Bone marrow (tissue), 2 donors: ENCODE data around the gene TRAPPC5.

Experiments
- DNase-seq, 2 donors: peaks; one replicate each; lab custom pipeline; 2025; lab: John Stamatoyannopoulos, UW

The TRAPPC5 gene

DNA sequence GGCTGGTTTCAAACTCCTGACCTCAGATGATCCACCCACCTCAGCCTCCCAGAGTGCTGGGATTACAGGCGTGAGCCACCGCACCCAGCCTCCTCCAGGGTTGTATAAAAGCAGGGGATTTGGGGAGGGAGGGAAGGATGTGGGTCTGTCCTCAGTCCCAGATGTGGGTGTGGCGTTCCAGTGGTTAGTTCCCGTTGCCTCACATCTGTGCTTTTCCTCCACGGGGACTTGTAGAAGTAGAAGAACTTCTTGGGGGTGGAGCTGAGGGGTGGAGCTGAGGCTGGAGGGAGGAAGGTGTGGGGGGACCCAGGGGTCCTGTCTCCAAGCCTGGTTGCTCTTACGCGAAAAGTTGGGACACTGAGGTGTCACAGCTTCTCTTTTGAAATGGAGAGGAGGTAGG is 4.3 kb upstream of the TRAPPC5 start:
- no peak for DNase-seq

DNA sequence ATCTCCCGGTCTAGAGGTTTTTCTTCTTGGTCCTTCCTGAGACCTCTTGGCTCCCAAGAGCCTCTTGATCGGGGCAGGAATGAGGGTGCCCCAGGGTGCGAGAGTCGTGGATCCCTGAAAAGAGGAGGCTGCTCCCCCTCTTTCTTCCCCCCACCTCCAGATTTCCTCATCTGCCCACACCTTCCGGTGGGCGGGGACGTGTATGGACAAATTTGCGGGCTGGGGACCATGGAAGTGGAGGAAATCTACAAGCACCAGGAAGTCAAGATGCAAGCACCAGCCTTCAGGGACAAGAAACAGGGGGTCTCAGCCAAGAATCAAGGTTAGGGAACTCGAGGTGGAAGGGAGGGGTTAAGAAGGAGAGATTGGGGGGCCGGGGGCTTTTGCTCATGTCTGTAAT is 3.8 kb upstream of the TRAPPC5 start, which contains the start of gene MCEMP1:
TSS of gene MCEMP1 (plus strand) at position 237 of the 400 bp plus-strand sequence. CDS start at position 268, 31 bp downstream.
- peak in 1 of 2 donors; percentile 25 for DNase-seq

DNA sequence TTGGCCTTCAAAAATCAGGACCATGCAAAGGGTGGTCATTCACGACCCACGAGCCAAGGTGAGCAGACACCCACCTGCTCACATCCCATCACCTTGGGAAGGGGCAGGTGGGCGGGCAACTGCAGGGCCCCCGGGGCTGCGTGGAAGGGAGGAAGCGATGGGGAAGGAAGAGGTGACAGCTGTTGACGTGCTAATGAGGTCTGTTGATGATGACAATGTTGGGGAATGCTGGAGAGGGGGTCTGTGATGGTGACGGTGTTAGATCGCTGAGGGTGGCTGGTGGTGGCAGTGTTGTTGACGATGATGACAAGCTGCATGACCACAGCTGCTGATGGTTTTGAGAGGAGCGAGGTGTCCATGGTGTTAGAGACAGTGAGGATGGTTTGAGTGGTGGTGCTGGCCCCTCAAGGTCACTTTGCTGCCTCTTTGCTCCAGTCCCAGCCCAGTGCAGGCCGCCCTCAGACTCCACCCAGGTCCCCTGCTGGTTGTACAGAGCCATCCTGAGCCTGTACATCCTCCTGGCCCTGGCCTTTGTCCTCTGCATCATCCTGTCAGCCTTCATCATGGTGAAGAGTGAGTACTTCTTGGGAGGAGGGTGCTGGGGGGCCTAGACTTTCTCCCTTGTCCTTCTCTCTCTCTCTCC is 2.8 kb upstream of the TRAPPC5 start:
- DNase-seq: no peak

DNA sequence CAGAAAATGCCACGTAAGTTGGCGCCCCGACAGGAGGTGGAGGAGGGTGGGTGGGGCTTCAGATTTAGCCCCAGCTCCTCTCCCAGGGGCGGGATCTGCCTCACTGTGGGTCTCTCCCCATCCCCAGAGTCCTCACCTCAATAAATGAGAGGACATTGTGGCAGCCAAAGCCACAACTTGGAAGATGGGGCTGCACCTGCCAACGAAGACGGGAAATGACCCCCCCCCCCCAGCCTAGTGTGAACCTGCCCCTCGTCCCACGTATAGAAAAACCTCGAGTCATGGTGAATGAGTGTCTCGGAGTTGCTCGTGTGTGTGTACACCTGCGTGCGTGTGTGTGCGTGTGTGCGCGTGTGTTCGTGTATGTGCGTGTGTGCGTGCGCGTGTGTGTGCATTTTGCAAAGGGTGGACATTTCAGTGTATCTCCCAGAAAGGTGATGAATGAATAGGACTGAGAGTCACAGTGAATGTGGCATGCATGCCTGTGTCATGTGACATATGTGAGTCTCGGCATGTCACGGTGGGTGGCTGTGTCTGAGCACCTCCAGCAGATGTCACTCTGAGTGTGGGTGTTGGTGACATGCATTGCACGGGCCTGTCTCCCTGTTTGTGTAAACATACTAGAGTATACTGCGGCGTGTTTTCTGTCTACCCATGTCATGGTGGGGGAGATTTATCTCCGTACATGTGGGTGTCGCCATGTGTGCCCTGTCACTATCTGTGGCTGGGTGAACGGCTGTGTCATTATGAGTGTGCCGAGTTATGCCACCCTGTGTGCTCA is 1.5 kb upstream of the TRAPPC5 start:
- DNase-seq: peak in 1 of 2 donors; percentile 22

DNA sequence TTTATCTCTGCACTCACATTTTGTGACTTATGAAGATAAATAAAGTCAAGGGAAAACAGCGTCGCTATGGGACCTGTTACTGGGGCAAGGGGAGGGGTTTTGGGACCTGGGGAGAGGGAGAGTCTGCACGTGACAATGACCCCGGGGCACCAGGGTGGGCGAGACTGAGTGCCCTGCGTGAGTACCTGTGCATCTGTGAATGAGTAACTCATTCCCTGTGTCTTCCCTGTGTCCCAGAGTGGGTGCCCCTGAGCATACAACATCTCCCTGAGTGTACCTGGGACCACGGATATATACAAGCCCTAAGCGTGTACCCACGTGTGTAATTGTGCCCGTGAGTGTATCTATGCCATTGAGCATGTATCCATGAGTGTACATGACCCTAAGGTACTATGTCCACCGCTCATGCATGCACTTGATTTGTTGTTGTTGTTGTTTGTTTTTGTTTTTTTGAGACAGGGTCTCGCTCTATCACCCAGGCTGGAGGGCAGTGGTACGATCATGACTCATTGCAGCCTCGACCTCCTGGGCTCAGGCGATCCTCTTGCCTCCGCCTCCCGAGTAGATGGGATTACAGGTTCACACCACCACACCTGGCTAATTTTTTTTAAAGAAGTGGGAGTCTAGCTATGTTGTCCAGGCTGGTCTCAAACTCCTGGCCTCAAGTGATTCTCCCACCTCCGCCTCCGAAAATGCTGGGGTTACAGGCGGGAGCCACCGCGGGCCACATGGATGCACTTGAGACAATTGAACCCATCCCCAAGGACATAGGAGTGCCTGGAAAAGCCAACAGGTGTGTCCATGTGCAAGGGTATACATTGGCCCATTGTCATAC is 645 bp upstream of the TRAPPC5 start:
- no peak for DNase-seq

DNA sequence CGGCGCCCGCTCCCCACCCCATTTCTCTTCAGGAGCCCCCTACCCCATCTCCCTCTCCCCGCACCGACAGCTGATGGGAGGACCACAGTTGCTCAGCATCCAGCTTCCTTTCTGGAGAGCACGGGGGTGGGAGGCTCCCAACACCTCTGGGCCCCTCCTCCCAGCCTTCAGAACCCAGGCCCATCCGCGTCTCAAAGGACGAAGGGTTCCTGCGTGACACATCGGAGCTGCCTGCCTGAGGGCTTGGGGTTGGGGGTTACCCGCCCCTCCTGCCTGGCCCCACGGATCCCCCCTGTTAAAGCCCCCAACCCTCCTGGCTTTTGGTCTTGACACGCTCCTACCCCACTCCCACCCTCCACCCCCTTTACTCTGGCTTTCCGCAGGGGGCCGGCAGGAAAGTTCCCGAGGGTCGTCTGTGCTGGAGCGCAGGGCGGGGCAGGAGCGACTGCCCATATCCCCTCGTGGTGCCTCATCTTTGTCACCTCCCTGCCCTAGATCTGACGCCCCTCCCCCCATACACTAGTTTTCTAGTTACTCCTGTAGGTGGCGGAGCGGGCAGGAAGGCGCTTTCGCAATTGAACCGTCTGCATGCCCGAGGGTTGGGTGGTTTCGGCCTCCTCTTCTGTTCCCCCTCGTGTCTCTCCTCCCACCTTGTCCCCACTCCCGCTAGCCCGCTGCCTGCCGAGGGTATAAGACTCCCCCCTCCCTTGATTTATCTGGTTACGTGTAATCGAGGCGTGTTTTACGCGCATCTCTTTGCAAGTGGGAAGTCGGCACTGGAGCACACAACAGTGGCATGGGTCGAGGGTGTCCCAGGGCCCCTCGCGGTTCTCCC is 924 bp downstream of the TRAPPC5 start:
- peak; percentile 80 to 83 for DNase-seq

DNA sequence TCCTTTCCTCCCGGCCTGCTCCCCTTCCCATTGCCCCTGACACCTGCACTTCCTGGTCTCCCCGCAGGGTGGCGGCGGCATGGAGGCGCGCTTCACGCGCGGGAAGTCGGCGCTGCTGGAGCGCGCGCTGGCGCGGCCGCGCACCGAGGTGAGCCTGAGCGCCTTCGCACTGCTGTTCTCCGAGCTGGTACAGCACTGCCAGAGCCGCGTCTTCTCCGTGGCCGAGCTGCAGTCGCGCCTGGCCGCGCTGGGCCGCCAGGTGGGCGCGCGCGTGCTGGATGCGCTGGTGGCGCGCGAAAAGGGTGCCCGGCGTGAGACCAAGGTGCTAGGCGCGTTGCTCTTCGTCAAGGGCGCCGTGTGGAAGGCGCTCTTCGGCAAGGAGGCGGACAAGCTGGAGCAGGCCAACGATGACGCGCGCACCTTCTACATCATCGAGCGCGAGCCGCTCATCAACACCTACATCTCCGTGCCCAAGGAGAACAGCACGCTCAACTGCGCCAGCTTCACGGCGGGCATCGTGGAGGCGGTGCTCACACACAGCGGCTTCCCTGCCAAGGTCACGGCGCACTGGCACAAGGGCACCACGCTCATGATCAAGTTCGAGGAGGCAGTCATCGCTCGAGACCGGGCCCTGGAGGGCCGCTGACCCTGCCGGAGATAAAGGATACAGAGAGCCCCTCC is 1.7 kb downstream of the TRAPPC5 start:
- no peak for DNase-seq

DNA sequence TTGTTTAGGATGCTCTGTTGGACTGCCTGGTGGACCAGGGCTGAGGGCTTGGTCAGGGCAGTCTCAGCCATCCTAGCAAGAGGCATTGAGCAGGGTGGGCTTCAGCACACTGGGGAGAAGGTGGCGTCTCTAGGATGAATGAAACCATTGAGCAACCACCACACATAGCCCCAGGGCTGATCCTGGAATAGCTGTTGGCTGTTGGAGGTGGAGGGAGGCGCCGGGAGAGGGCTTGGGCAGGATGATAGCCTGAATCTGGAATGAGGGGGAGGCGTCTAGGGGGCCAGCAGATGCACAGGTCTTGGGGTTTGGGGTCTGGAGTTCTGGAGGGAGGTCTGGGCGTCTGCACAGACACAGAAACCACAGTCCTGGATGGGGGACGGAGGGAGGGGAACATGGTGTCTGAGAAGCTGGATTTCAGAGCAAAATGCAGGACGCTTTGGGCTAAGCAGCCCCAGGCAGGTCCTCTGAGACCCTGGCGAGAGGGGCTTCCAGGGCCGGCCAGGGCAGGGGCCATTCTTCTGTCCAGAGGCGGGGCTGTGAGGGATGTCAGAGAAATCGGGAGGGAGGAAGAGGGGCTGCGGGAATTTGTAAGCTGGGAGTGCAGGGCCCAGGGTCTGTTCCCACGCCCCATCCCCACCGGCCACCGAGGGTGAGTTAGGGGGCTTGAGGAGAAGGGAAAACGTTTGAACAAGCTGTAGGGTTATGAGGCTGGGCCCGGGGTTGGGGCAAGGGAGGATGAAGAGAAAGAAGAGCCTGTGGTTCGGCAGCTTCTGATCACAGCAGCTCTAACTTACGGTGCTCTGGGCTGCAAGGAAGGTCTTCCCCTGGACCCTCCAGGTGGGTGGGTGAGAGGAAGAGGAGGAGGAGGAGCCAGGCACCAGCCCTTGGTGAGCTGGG is 5.2 kb downstream of the TRAPPC5 start:
- no peak for DNase-seq

DNA sequence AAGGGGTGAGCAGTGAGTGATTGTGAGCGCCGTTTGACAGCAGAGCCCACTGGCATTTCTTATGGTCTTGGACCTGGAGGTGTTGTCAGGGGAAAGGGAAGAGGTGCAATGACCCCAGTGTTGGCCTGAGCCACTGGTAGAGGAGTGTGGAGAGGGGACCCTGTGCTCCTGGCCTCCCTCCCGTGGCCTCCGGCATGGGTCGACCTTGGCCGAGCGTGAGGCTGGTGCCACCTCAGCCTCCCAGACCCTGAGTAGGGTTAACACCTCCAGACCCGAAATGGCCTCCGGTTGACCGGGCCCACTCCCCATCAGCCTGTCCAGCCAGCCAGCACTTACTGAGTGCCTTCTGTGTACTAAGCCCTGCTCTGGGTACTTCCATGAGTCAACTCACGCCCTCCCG is 6.5 kb downstream of the TRAPPC5 start:
- no peak for DNase-seq

DNA sequence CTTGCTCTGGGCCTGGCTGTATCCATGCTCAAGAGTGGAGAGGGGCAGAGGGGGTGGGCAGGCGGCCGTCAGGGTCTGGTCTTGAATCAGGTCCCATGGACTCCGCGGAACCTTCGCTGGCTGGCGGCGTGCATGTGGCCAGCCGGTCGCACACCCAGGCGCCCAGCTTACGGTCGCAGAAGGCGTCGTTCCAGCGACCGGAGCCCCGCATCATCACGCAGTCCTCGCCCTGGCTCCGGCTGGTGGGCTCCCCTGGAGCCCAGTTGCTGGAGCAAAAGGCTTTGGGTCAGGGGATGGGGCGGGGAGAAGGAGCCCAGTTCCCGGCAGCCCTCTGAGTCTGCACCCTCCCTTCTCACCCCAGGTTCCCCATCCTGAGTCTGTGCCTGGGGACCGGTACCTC is 8.5 kb downstream of the TRAPPC5 start:
- DNase-seq: no peak

DNA sequence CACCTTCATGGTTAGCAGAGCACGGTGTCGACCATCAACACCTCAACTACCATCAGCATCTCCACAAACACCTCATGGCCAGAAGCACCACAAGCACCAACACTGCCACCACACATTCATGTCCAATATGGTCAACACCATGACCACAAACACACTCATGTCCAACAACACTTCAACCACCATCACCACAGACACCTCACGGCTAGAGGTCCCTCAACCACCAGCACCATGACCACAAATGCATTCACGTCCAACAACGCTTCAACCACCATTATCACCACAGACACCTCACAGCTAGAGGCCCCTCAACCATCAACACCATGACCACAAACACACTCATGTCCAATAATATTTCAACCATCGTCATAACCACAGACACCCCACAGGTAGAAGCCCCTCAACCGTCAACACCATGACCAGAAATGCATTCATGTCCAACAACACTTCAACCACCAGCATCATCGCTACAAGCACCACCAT is 10.2 kb downstream of the TRAPPC5 start:
- no peak for DNase-seq

DNA sequence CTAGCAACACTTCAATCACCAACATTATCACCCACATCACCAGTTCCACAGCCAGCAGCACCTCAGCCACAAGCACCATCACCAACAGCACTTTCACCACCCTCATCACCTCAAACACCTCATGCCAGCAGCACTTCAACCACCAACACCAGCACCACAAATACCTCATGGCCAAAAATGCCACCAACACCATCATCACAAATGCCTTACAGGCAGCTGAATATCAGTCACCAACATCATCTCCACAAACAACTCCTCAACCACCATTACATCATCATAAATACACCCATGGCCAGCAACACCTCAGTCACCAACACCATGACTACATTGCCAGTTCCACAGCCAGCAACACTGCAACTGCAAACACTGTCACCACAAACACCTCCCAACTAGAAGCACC is 10.9 kb downstream of the TRAPPC5 start:
- no peak for DNase-seq

DNA sequence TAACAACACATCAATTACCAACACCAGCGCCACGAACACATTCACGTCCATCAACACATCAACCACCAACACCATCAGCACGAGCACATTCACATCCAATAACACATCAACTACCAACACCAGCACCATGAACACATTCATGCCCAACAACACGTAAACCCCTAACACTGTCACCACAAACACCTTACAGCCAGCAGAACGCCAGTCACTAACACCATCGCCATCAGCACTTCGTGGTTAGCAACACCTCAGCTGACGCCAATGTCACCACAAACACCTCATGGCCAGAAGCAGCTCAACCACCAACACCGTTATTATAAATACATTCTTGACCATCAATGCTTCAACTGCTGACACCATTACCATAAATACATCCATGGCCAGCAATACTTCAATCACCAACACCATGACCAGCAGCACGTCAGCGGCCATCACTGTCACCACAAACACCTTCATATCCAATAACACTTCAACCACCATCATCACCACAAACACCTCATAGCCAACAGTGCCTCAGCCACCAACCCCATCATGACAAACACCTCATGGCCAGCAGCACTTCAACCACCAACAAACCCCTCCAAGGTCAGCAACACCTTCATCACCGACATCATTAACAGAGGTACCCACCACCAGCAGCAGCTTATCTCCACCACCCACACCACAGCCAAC is 11.9 kb downstream of the TRAPPC5 start:
- DNase-seq: no peak

DNA sequence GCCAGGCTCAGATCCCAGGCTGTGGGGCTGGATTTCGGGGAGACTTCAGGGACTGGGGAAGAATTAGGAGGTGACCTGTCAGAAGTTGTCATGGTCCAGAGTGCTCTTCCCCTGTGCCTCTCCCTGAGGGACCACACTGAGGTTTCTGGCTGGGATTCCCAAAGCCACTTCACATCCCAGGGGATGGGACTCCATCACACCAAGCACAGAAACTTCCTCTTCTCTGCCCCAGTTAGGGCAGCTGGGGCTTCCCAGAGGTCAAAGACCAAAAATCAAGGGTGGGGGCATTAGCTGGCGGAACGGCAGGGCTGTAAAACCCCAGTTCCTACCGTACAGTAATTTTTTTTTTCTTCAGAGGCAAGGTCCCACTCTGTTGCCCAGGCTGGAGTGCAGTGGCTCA is 13.9 kb downstream of the TRAPPC5 start:
- no peak for DNase-seq

DNA sequence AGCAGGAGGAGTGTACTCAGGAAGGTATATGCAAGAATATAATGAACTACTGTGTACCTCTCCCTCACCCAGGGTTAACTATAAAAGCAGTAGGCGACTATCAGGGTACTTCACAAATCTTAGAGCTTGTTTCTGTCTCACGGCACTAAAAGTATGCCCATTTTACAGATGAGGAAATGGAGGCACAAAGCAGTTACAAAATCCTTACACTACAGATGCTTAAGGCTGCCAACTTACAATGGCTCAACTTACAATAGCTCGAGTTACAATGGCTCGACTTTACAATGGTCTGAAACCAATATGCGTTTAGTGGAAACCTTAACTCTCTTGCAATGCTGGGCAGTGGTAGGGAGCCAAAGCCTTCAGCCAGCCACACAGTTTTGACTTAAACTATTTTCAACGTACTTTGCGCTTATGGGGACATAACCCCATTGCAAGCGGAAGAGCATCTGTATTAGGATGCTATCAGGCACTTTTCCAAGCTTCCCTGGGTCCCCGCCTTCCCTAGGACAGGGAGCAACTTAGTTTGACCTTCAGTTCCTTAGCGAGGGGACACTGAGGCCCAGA is 17.2 kb downstream of the TRAPPC5 start:
- DNase-seq: no peak

DNA sequence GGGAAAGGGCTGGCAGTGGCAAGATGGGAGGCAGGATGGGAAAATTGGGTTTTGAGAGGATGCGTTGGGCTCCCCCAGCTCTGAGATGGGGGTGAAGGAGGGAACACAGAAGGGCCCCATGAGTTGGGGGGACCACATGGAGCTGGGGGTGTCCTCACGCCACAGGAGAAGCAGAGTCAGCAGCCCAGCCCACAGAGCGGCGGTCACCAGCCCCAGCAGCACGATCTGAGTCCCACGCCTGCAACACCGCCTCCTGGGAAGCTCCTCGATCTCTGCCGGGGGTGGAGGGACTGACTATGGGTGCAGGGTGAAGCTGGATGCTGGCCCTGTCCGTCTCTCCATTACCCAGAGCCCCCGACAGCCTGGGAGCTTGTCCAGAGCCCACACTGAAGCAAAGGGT is 17.9 kb downstream of the TRAPPC5 start:
- DNase-seq: no peak

DNA sequence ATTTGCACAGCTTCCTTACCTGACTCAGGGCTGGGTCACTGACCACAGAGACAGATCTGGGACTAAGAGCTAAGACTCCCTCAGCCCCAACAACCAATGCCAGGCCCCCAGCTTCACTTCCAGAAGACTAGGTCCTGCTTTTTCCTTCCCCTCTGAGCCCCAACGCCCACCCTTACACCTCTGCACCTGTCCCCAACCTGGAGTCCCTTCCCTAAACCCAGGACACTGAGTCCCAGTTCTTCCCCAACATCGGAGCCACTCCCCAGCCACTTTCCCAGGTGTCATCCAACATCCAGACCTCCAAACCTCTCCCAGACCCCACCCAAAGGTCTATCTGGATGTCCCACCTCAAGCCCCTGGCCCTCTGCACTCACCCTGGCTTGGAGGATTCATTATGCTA is 18.4 kb downstream of the TRAPPC5 start:
- peak in 1 of 2 donors; percentile 48 for DNase-seq

DNA sequence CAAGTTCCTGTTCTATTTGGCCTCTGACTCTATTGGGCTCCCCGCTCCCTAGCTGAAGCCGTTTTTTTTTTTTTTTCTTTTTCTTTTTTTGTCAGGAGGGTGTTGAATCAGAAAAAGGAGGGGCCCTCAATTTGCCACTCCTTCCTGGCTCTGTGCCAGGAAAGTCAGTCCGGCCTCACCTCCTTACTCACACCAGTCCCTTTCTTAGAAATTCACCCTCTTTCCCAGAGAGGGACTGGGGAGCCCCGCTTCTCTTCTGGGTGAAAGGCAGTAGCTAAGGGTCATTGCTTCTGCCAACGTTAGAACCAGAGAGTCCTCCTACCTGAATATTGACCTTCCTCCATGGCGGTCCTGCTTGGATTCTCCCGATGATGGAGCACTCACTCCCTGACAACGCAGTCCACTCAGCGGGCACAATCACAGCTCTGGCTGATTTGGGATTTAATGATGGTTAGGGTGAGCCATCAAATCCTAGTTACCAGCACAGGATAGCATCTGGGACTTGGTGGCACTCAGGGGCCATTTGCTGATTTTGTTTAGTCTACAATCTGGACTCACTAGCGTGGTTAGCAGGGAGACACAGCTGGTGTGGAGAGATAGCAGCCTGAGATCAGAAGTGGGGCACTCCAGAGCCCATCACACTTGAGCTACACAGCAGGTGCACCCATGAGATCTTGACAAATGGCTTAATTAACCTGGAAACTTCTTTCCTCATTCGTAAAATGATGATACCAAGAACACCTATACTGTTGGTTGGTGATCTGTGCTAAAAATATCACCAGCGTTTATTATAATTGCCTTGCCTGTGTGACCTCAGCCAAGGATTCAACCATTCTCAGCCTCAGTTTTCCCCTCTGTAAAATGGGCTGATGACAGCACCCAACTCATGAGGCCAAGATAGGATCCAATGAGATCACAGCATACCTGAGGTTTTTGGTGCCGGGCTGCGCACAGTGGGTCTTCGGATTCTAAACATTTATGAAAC is 19.1 kb downstream of the TRAPPC5 start:
- peak in 1 of 2 donors; percentile 48 for DNase-seq
